Keratinocyte (primary cell): ENCODE results near the gene SNX24.

Source experiments
- CTCF ChIP-seq, 3 experiments: IDR thresholded peaks in 1 of 3; conservative IDR thresholded peaks in 1 of 3; optimal IDR thresholded peaks in 1 of 3; 2 replicates in 2 of 3; 3 replicates in 1 of 3; pipeline versions ENCODE3 to v1.5.1; 2011; ENCODE audit warnings: low read length in 3 of 3, mild to moderate bottlenecking in 3 of 3, moderate library complexity in 2 of 3, control low read depth in 1 of 3, inconsistent platforms in 1 of 3; ENCODE audit not compliant: insufficient read depth in 2 of 3; ENCODE audit errors: extremely low read depth in 1 of 3
- EZH2 ChIP-seq: IDR thresholded peaks from one replicate; pipeline ENCODE4 v1.6.1; 2012; ENCODE audit warnings: inconsistent platforms, mild to moderate bottlenecking, low read length, moderate library complexity

- no peak for TF ChIP-seq EZH2
- no peak for TF ChIP-seq CTCF (optimal IDR thresholded peaks at IDR 0.05 in 1 of 3, IDR thresholded peaks at IDR 0.05 in 1 of 3, conservative IDR thresholded peaks at IDR 0.05 in 1 of 3; ENCODE audit: extremely low read depth in 1 of 3, insufficient read depth in 2 of 3, low read length in 3 of 3)
These were observed 62.7 kb downstream of the SNX24 start for GRCh38 chr5:122908108-122908507.
